Peyer's patch (tissue), 4 donors: ENCODE results near the gene SV2B. TPM values are rescaled to one million over a fixed set of nuclear protein-coding genes. Genes with fewer than 3 reads are reported as not detected.

Experiments
- DNase-seq, 3 donors: peaks; one replicate each; pipeline ENCODE4 v3.0.0-alpha.2; 2017 to 2019
- H3K27ac ChIP-seq, 4 donors: fragments of 200-600 bp; sonication (generic); one replicate each; pipeline ENCODE4 v1.5.1; 2016 to 2019
- H3K27me3 ChIP-seq, 2 donors: fragments of 200-600 bp; sonication (generic); one replicate each; pipeline ENCODE4 v1.5.1; 2019
- H3K36me3 ChIP-seq, 3 donors: fragments of 200-600 bp; sonication (generic); one replicate each; pipeline ENCODE4 v1.5.1; 2016 to 2019
- H3K4me1 ChIP-seq, 4 donors: fragments of 200-600 bp; sonication (generic); one replicate each; pipeline ENCODE4 v1.5.1; 2016 to 2019
- H3K4me3 ChIP-seq, 4 donors: fragments of 200-600 bp; sonication (generic); 1 replicate in 3 of 4; 2 replicates in 1 of 4; pipeline ENCODE4 v1.5.1; 2016 to 2019; ENCODE audit warnings: mild to moderate bottlenecking in 1 of 4
- H3K9me3 ChIP-seq, 4 donors: fragments of 200-600 bp; sonication (generic); one replicate each; pipeline ENCODE4 v1.5.1; 2016 to 2019; ENCODE audit warnings: mild to moderate bottlenecking in 1 of 4
- CTCF ChIP-seq, 6 experiments: fragments of 450-650 bp in 4 of 6; fragments of 200-600 bp in 2 of 6; sonication (generic) in 1 of 6; IDR thresholded peaks; one replicate each; pipeline ENCODE4 v1.5.1; 2017 to 2019; ENCODE audit warnings: antibody characterized with exemption in 6 of 6, mild to moderate bottlenecking in 3 of 6, moderate library complexity in 1 of 6
- POLR2A ChIP-seq, 2 donors: fragments of 450-650 bp; IDR thresholded peaks; one replicate each; pipeline ENCODE4 v1.5.1; 2017; ENCODE audit warnings: antibody characterized with exemption in 2 of 2, mild to moderate bottlenecking in 2 of 2, moderate library complexity in 2 of 2
- total RNA-seq, 4 donors: library from RNA; depleted of rRNA; stranded (reverse); fragments of >200 nt; gene quantifications; one replicate each; pipeline ENCODE4 v1.1.0, GENCODE V29; 2016

The SV2B gene
- total RNA-seq, 4 donors from 2014 or later, result 0.18 to 2.5 (median 0.69) TPM

- Histone ChIP-seq H3K9me3 (no peaks in the 10 kb centered on the region), H3K27me3 (peaks cover 0 to 11% of the 10 kb centered on the region in 2 donors), H3K4me3 (no peak overlapping the region), H3K27ac (no peak overlapping the region), H3K36me3 (no peaks in the 10 kb centered on the region), H3K4me1 (peaks cover 0 to 15% (median 3%) of the 10 kb centered on the region in 4 donors)
- TF ChIP-seq POLR2A (IDR thresholded peaks at IDR 0.05) (no peak), CTCF (IDR thresholded peaks at IDR 0.05) (no peak)
- DNase-seq, result no peak
These were observed 1.6 kb upstream of the SV2B start for GRCh38 chr15:91098451-91098850.

- peak overlapping the region; percentile 17 to 51 (median 47) for H3K4me3 ChIP-seq
- DNase-seq, result peak in 1 of 3 donors; percentile 50
- peaks cover 0 to 15% (median 3%) of the 10 kb centered on the region in 4 donors for H3K4me1 ChIP-seq
- no peaks in the 10 kb centered on the region for H3K9me3 ChIP-seq
- no peaks in the 10 kb centered on the region for H3K36me3 ChIP-seq
- peaks cover 0 to 11% of the 10 kb centered on the region in 2 donors for H3K27me3 ChIP-seq
- no peak for TF ChIP-seq CTCF (IDR thresholded peaks at IDR 0.05)
- TF ChIP-seq POLR2A (IDR thresholded peaks at IDR 0.05), result no peak
- H3K27ac ChIP-seq, result peak overlapping the region in 1 of 4 donors; percentile 31
These were observed 452 bp upstream of the SV2B start for GRCh38 chr15:91099616-91099994.

- no peak overlapping the region for H3K27ac ChIP-seq
- H3K9me3 ChIP-seq, result no peaks in the 10 kb centered on the region
- no peaks in the 10 kb centered on the region for H3K36me3 ChIP-seq
- no peak for DNase-seq
- TF ChIP-seq POLR2A (IDR thresholded peaks at IDR 0.05) (no peak), CTCF (IDR thresholded peaks at IDR 0.05) (no peak)
- peaks cover 0 to 15% (median 3%) of the 10 kb centered on the region in 4 donors for H3K4me1 ChIP-seq
- peaks cover 0 to 11% of the 10 kb centered on the region in 2 donors for H3K27me3 ChIP-seq
- H3K4me3 ChIP-seq, result peak overlapping the region; percentile 17 to 51 (median 47)
These were observed 954 bp downstream of the SV2B start for GRCh38 chr15:91100814-91101607.

- peaks cover 0 to 11% of the 10 kb centered on the region in 2 donors for H3K27me3 ChIP-seq
- no peaks in the 10 kb centered on the region for H3K9me3 ChIP-seq
- no peaks in the 10 kb centered on the region for H3K36me3 ChIP-seq
- TF ChIP-seq CTCF (IDR thresholded peaks at IDR 0.05), result no peak
- TF ChIP-seq POLR2A (IDR thresholded peaks at IDR 0.05), result no peak
- no peak overlapping the region for H3K27ac ChIP-seq
- H3K4me3 ChIP-seq, result no peak overlapping the region
- H3K4me1 ChIP-seq, result peaks cover 0 to 15% (median 3%) of the 10 kb centered on the region in 4 donors
- no peak for DNase-seq
These were observed 1.5 kb downstream of the SV2B start for GRCh38 chr15:91101608-91101920.

GRCh38 chr15:91102546-91103330, 2.7 kb downstream of the SV2B start:
- no peak overlapping the region for H3K4me3 ChIP-seq
- TF ChIP-seq CTCF (IDR thresholded peaks at IDR 0.05) (no peak), POLR2A (IDR thresholded peaks at IDR 0.05) (no peak)
- peaks cover 0 to 11% of the 10 kb centered on the region in 2 donors for H3K27me3 ChIP-seq
- no peaks in the 10 kb centered on the region for H3K36me3 ChIP-seq
- no peak overlapping the region for H3K27ac ChIP-seq
- peaks cover 0 to 15% (median 3%) of the 10 kb centered on the region in 4 donors for H3K4me1 ChIP-seq
- no peak for DNase-seq
- no peaks in the 10 kb centered on the region for H3K9me3 ChIP-seq
